ENCODE results near the gene AIM2. TPM values are rescaled to one million over a fixed set of nuclear protein-coding genes. Genes with fewer than 3 reads are reported as not detected.

The AIM2 gene
- total RNA-seq, 4 donors from 2014 or later = 0.19 to 0.54 (median 0.30) TPM; not detected in 1

- TF ChIP-seq POLR2AphosphoS5 (IDR thresholded peaks at IDR 0.05) (no peak), EP300 (IDR thresholded peaks at IDR 0.05) (no peak)
- WGBS, 2 donors (ENCODE audit: low coverage in 1 of 2) = 25 to 44% methylated on average over 1 to 6 of the region's 6 CpGs
- no peak for ATAC-seq
- H3K36me3 ChIP-seq = no peaks in the 10 kb centered on the region
- H3K9me3 ChIP-seq = no peaks in the 10 kb centered on the region
- no peak overlapping the region for H3K4me3 ChIP-seq
- H3K4me1 ChIP-seq = no peaks in the 10 kb centered on the region
- H3K27ac ChIP-seq = no peak overlapping the region
- H3K27me3 ChIP-seq = no peaks in the 10 kb centered on the region
Measured at GRCh38 chr1:159067699-159068621, 8.6 kb downstream of the AIM2 start.

GRCh38 chr1:159066108-159066507, 10.5 kb downstream of the AIM2 start:
- no peaks in the 10 kb centered on the region for H3K36me3 ChIP-seq
- no peak for ATAC-seq
- no peak overlapping the region for H3K27ac ChIP-seq
- no peaks in the 10 kb centered on the region for H3K9me3 ChIP-seq
- H3K4me3 ChIP-seq = no peak overlapping the region
- 73 to 76% methylated on average over 4 of the region's 4 CpGs for WGBS, 2 donors (ENCODE audit: low coverage in 1 of 2)
- H3K4me1 ChIP-seq = no peaks in the 10 kb centered on the region
- no peak for TF ChIP-seq CTCF (IDR thresholded peaks at IDR 0.05)
- H3K27me3 ChIP-seq = no peaks in the 10 kb centered on the region

GRCh38 chr1:159065106-159065505, 11.5 kb downstream of the AIM2 start:
- H3K4me1 ChIP-seq = no peaks in the 10 kb centered on the region
- H3K27ac ChIP-seq = no peak overlapping the region
- TF ChIP-seq POLR2AphosphoS5 (IDR thresholded peaks at IDR 0.05) (no peak), CTCF (IDR thresholded peaks at IDR 0.05) (no peak)
- ATAC-seq = no peak
- H3K4me3 ChIP-seq = no peak overlapping the region
- H3K9me3 ChIP-seq = no peaks in the 10 kb centered on the region
- 87 to 95% methylated on average over 7 to 8 of the region's 8 CpGs for WGBS, 2 donors (ENCODE audit: low coverage in 1 of 2)
- no peaks in the 10 kb centered on the region for H3K27me3 ChIP-seq
- no peaks in the 10 kb centered on the region for H3K36me3 ChIP-seq

GRCh38 chr1:159058751-159059150, 17.8 kb downstream of the AIM2 start:
- no peak overlapping the region for H3K27ac ChIP-seq
- H3K36me3 ChIP-seq = peaks cover 0 to 23% of the 10 kb centered on the region in 2 donors
- H3K9me3 ChIP-seq = no peaks in the 10 kb centered on the region
- TF ChIP-seq POLR2A (IDR thresholded peaks at IDR 0.05) (no peak), POLR2AphosphoS5 (IDR thresholded peaks at IDR 0.05) (no peak), EP300 (IDR thresholded peaks at IDR 0.05) (no peak), CTCF (IDR thresholded peaks at IDR 0.05) (no peak)
- no peaks in the 10 kb centered on the region for H3K4me1 ChIP-seq
- no peak for ATAC-seq
- H3K4me3 ChIP-seq = no peak overlapping the region
- 90 to 100% methylated on average over 2 to 6 of the region's 7 CpGs for WGBS, 2 donors (ENCODE audit: low coverage in 1 of 2)
- H3K27me3 ChIP-seq = no peaks in the 10 kb centered on the region

GRCh38 chr1:159056069-159056698, 20.4 kb downstream of the AIM2 start:
- ATAC-seq = no peak
- 84 to 86% methylated on average over 3 to 5 of the region's 7 CpGs for WGBS, 2 donors (ENCODE audit: low coverage in 1 of 2)
- H3K36me3 ChIP-seq = peaks cover 3 to 47% of the 10 kb centered on the region in 2 donors

More at GRCh38 chr1:159056069-159056698, 20.4 kb downstream of the AIM2 start:
- Histone ChIP-seq H3K27me3 (no peaks in the 10 kb centered on the region), H3K9me3 (no peaks in the 10 kb centered on the region), H3K27ac (no peak overlapping the region), H3K4me3 (no peak overlapping the region), H3K4me1 (no peaks in the 10 kb centered on the region)
- TF ChIP-seq CTCF (IDR thresholded peaks at IDR 0.05) (no peak), POLR2AphosphoS5 (IDR thresholded peaks at IDR 0.05) (no peak), POLR2A (IDR thresholded peaks at IDR 0.05) (no peak), EP300 (IDR thresholded peaks at IDR 0.05) (no peak)

Measured in gastroesophageal sphincter (tissue), 4 donors.